Bronchial epithelial cell (primary cell): ENCODE results near the gene TCERG1L. TPM values are rescaled to one million over a fixed set of nuclear protein-coding genes. Genes with fewer than 3 reads are reported as not detected.

Source experiments
- DNase-seq: peaks from one replicate; pipeline ENCODE4 v3.0.0-alpha.2; 2010; ENCODE audit warnings: low read depth
- FAIRE-seq: peaks from 2 replicates; lab custom pipeline; 2011; peaks lifted over from hg19 to GRCh38; lab: Jason Lieb, UNC
- H3K27me3 ChIP-seq: 2 replicates; pipeline ENCODE4 v1.5.1; 2011; ENCODE audit warnings: low read length; ENCODE audit not compliant: control insufficient read depth, insufficient read depth
- H3K36me3 ChIP-seq: 2 replicates; pipeline ENCODE4 v1.5.1; 2011; ENCODE audit warnings: low read length; ENCODE audit not compliant: control insufficient read depth, insufficient read depth
- H3K4me3 ChIP-seq: 2 replicates; pipeline ENCODE4 v1.5.1; 2011; ENCODE audit warnings: mild to moderate bottlenecking, low read depth, low read length, control low read depth
- CTCF ChIP-seq: IDR thresholded peaks from 2 replicates; pipeline ENCODE4 v1.5.1; 2011; ENCODE audit warnings: mild to moderate bottlenecking, moderate library complexity, low read length, control low read depth, inconsistent platforms; ENCODE audit not compliant: insufficient read depth, severe bottlenecking
- total RNA-seq: library from RNA; depleted of rRNA; stranded (reverse); fragments of >200 nt; gene quantifications from 2 replicates; pipeline ENCODE4 v1.2.1, GENCODE V29; 2014

Gene TCERG1L
- total RNA-seq, 1 donor from 2014 or later, result not detected

- no peak for DNase-seq
- no peak overlapping the region for H3K4me3 ChIP-seq
- no peak for FAIRE-seq
- no peak for TF ChIP-seq CTCF
- H3K36me3 ChIP-seq, result no peaks in the 10 kb centered on the region
- H3K27me3 ChIP-seq, result no peaks in the 10 kb centered on the region
Measured at GRCh38 chr10:131147301-131147975, 164.1 kb downstream of the TCERG1L start.

DNA sequence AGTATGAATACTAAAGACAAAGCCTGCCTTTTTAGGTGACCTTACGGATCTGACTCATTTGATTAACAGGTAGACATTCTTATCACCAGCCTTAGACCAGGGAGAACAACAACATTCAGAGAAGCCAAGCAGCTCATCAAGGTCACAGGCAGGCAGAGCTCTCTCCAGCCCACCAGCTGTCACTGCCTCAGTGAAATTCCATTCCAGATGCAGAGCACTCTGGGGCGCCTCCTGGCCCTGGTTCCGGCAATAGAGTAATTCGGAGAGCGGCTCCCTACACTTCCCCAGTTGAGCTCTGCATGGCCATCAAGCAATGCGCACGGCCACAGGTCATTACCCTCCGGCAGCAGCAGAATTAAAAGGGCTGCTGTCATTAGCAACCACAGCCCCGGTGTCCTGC, 164.7 kb downstream of the TCERG1L start:
- Histone ChIP-seq H3K36me3 (no peaks in the 10 kb centered on the region), H3K4me3 (no peak overlapping the region), H3K27me3 (no peaks in the 10 kb centered on the region)
- DNase-seq (no peak), FAIRE-seq (no peak)
- no peak for TF ChIP-seq CTCF

- no peaks in the 10 kb centered on the region for H3K27me3 ChIP-seq
- no peaks in the 10 kb centered on the region for H3K36me3 ChIP-seq
- FAIRE-seq (no peak), DNase-seq (no peak)
- H3K4me3 ChIP-seq, result no peak overlapping the region
- TF ChIP-seq CTCF, result no peak
Measured at GRCh38 chr10:131145756-131146155, 165.8 kb downstream of the TCERG1L start.

- no peaks in the 10 kb centered on the region for H3K27me3 ChIP-seq
- no peak for DNase-seq
- TF ChIP-seq CTCF, result no peak
- FAIRE-seq, result no peak
- no peak overlapping the region for H3K4me3 ChIP-seq
- H3K36me3 ChIP-seq, result no peaks in the 10 kb centered on the region
Measured at GRCh38 chr10:131144711-131145375, 166.7 kb downstream of the TCERG1L start.

DNA sequence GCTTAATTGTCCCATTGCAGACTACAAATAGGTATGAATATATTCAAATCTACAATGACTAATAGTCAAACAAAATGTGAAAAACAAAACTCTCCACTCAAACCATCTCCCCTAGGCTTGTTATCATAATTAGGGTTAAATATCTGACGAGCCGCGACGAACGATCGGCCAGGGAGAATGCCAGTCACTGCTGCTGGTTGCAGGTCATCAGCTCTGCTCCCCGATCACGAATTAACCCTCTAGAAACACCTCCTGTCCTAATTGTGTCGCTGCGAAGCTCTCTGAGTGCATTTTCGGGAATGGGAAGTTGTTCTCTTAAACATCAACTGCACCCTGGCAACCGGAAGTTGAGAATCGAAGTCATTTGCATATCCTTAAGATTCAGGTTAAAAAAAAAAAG, 167.3 kb downstream of the TCERG1L start:
- FAIRE-seq (no peak), DNase-seq (no peak)
- Histone ChIP-seq H3K4me3 (no peak overlapping the region), H3K36me3 (no peaks in the 10 kb centered on the region), H3K27me3 (no peaks in the 10 kb centered on the region)
- TF ChIP-seq CTCF, result no peak
